Dendritic cell treated with granulocyte-macrophage colony-stimulating factor and Interleukin-4, amounts not matched to agents 40 ng/mL and 50 ng/mL, for 4 days (primary cell): ENCODE data around the gene KPRP.

Source experiments
- H3K27ac Mint-ChIP-seq: one replicate; pipeline ENCODE4 v1.8.0; 2022; ENCODE audit warnings: mild to moderate bottlenecking, mixed read lengths
- H3K27me3 Mint-ChIP-seq: one replicate; pipeline ENCODE4 v1.8.0; 2022; ENCODE audit warnings: mild to moderate bottlenecking, mixed read lengths
- H3K36me3 Mint-ChIP-seq: one replicate; pipeline ENCODE4 v1.8.0; 2022; ENCODE audit warnings: low read depth, mixed read lengths
- H3K4me1 Mint-ChIP-seq: one replicate; pipeline ENCODE4 v1.8.0; 2022; ENCODE audit warnings: low read depth, mixed read lengths
- H3K4me3 Mint-ChIP-seq: one replicate; pipeline ENCODE4 v1.8.0; 2022; ENCODE audit warnings: mild to moderate bottlenecking, moderate library complexity, mixed read lengths
- H3K9me3 Mint-ChIP-seq: one replicate; pipeline ENCODE4 v1.8.0; 2022; ENCODE audit warnings: mixed read lengths
- intact Hi-C: fragments of 100-400 bp; cut with micrococcal nuclease; formaldehyde crosslinking; loops from one replicate; pipeline ENCODE4 v1.15.0; 2022

The KPRP gene

GRCh38 chr1:152756872-152757271 lies 953 bp upstream of the KPRP start:
- Mint-ChIP-seq H3K27me3 (peaks cover 6% of the 10 kb centered on the region), H3K36me3 (no peaks in the 10 kb centered on the region), H3K9me3 (no peaks in the 10 kb centered on the region), H3K27ac (no peak overlapping the region), H3K4me1 (no peaks in the 10 kb centered on the region), H3K4me3 (no peak overlapping the region)
- intact Hi-C loops: no loop called here

GRCh38 chr1:152758636-152759035 lies 811 bp downstream of the KPRP start:
- no peak overlapping the region for H3K27ac Mint-ChIP-seq
- H3K9me3 Mint-ChIP-seq: no peaks in the 10 kb centered on the region
- no peaks in the 10 kb centered on the region for H3K4me1 Mint-ChIP-seq
- H3K36me3 Mint-ChIP-seq: no peaks in the 10 kb centered on the region
- intact Hi-C loops: no loop called here
- no peak overlapping the region for H3K4me3 Mint-ChIP-seq
- peaks cover 2% of the 10 kb centered on the region for H3K27me3 Mint-ChIP-seq

- intact Hi-C loops: no loop called here
- Mint-ChIP-seq H3K9me3 (no peaks in the 10 kb centered on the region), H3K27me3 (peaks cover 2% of the 10 kb centered on the region), H3K27ac (no peak overlapping the region), H3K4me3 (no peak overlapping the region), H3K36me3 (no peaks in the 10 kb centered on the region), H3K4me1 (no peaks in the 10 kb centered on the region)
Observed at GRCh38 chr1:152759453-152760173, 1.8 kb downstream of the KPRP start.

GRCh38 chr1:152760551-152761190 lies 2.8 kb downstream of the KPRP start:
- Mint-ChIP-seq H3K36me3 (no peaks in the 10 kb centered on the region), H3K4me3 (no peak overlapping the region), H3K27ac (no peak overlapping the region), H3K27me3 (no peaks in the 10 kb centered on the region), H3K4me1 (no peaks in the 10 kb centered on the region), H3K9me3 (no peaks in the 10 kb centered on the region)
- intact Hi-C loops: no loop called here

GRCh38 chr1:152761609-152762213 lies 3.9 kb downstream of the KPRP start:
- intact Hi-C loops: no loop called here
- Mint-ChIP-seq H3K9me3 (no peaks in the 10 kb centered on the region), H3K27ac (no peak overlapping the region), H3K27me3 (no peaks in the 10 kb centered on the region), H3K36me3 (no peaks in the 10 kb centered on the region), H3K4me1 (no peaks in the 10 kb centered on the region), H3K4me3 (no peak overlapping the region)

GRCh38 chr1:152768847-152769533 lies 11.2 kb downstream of the KPRP start:
- Mint-ChIP-seq H3K27ac (no peak overlapping the region), H3K4me3 (no peak overlapping the region), H3K9me3 (no peaks in the 10 kb centered on the region), H3K36me3 (no peaks in the 10 kb centered on the region), H3K27me3 (peaks cover 3% of the 10 kb centered on the region), H3K4me1 (no peaks in the 10 kb centered on the region)
- intact Hi-C loops: no loop called here

GRCh38 chr1:152770411-152770810 lies 12.6 kb downstream of the KPRP start:
- H3K27ac Mint-ChIP-seq: no peak overlapping the region
- H3K4me1 Mint-ChIP-seq: no peaks in the 10 kb centered on the region
- intact Hi-C loops: no loop called here

GRCh38 chr1:152774875-152775274 lies 17.1 kb downstream of the KPRP start, which contains the start of gene LCE1F:
Gene LCE1F, plus strand, starts transcription at chr1:152775140. Its CDS starts 1,232 bp downstream, at chr1:152776372.
- intact Hi-C loops: no loop called here
- Mint-ChIP-seq H3K27ac (no peak within 1 kb of the TSS), H3K4me1 (no peaks in the 10 kb centered on the region), H3K27me3 (peaks cover 8% of the 10 kb centered on the region), H3K4me3 (no peak within 1 kb of the TSS), H3K9me3 (no peaks in the 10 kb centered on the region), H3K36me3 (no peaks in the 10 kb centered on the region)

More at GRCh38 chr1:152770411-152770810, 12.6 kb downstream of the KPRP start:
- H3K4me3 Mint-ChIP-seq: no peak overlapping the region
- H3K36me3 Mint-ChIP-seq: no peaks in the 10 kb centered on the region
- peaks cover 6% of the 10 kb centered on the region for H3K27me3 Mint-ChIP-seq
- H3K9me3 Mint-ChIP-seq: no peaks in the 10 kb centered on the region

- Mint-ChIP-seq H3K27ac (no peak overlapping the region), H3K27me3 (peaks cover 6% of the 10 kb centered on the region)
Observed at GRCh38 chr1:152776361-152776760, 18.5 kb downstream of the KPRP start.

GRCh38 chr1:152777510-152778137 lies 19.8 kb downstream of the KPRP start:
- Mint-ChIP-seq H3K27me3 (peaks cover 6% of the 10 kb centered on the region), H3K9me3 (no peaks in the 10 kb centered on the region), H3K36me3 (no peaks in the 10 kb centered on the region), H3K4me3 (no peak overlapping the region), H3K27ac (no peak overlapping the region), H3K4me1 (no peaks in the 10 kb centered on the region)
- intact Hi-C loops: no loop called here

More at GRCh38 chr1:152776361-152776760, 18.5 kb downstream of the KPRP start:
- intact Hi-C loops: no loop called here
- H3K36me3 Mint-ChIP-seq: no peaks in the 10 kb centered on the region
- H3K9me3 Mint-ChIP-seq: no peaks in the 10 kb centered on the region
- H3K4me3 Mint-ChIP-seq: no peak overlapping the region
- no peaks in the 10 kb centered on the region for H3K4me1 Mint-ChIP-seq

- H3K27me3 Mint-ChIP-seq: peaks cover 21% of the 10 kb centered on the region
- H3K27ac Mint-ChIP-seq: no peak overlapping the region
- no peaks in the 10 kb centered on the region for H3K4me1 Mint-ChIP-seq
- intact Hi-C loops: no loop called here
- no peaks in the 10 kb centered on the region for H3K36me3 Mint-ChIP-seq
- no peaks in the 10 kb centered on the region for H3K9me3 Mint-ChIP-seq
- no peak overlapping the region for H3K4me3 Mint-ChIP-seq
Observed at GRCh38 chr1:152783095-152783494, 25.3 kb downstream of the KPRP start.

- intact Hi-C loops: no loop called here
- Mint-ChIP-seq H3K27ac (no peak within 1 kb of the TSS), H3K4me1 (no peaks in the 10 kb centered on the region), H3K36me3 (no peaks in the 10 kb centered on the region), H3K27me3 (peaks cover 24% of the 10 kb centered on the region), H3K9me3 (no peaks in the 10 kb centered on the region), H3K4me3 (no peak within 1 kb of the TSS)
Observed at GRCh38 chr1:152786077-152786476, 28.3 kb downstream of the KPRP start, which contains the start of gene LCE1E. Gene LCE1E, plus strand, starts transcription at chr1:152786257. Its CDS starts 1,043 bp downstream, at chr1:152787300.

GRCh38 chr1:152795686-152796085 lies 37.9 kb downstream of the KPRP start:
- H3K36me3 Mint-ChIP-seq: no peaks in the 10 kb centered on the region
- H3K27ac Mint-ChIP-seq: no peak overlapping the region
- no peak overlapping the region for H3K4me3 Mint-ChIP-seq
- H3K27me3 Mint-ChIP-seq: peaks cover 8% of the 10 kb centered on the region
- intact Hi-C loops: no loop called here
- no peaks in the 10 kb centered on the region for H3K4me1 Mint-ChIP-seq
- no peaks in the 10 kb centered on the region for H3K9me3 Mint-ChIP-seq
